IPS-18c (cell line): ENCODE data around the gene EGLN3.

Source experiments
- H3K4me3 ChIP-seq: 2 replicates; pipeline ENCODE4 v1.7.0; 2013; ENCODE audit warnings: low read depth, mild to moderate bottlenecking, low read length, moderate library complexity; ENCODE audit not compliant: insufficient read depth
- H3K9me3 ChIP-seq: one replicate; pipeline ENCODE4 v1.6.1; 2013; ENCODE audit warnings: mild to moderate bottlenecking, low read length, moderate library complexity; ENCODE audit not compliant: control insufficient read depth, insufficient read depth

Gene EGLN3

GRCh38 chr14:33946679-33947476, 4.0 kb downstream of the EGLN3 start:
- H3K9me3 ChIP-seq, result no peaks in the 10 kb centered on the region
- no peak overlapping the region for H3K4me3 ChIP-seq

- no peak overlapping the region for H3K4me3 ChIP-seq
- H3K9me3 ChIP-seq, result no peaks in the 10 kb centered on the region
Observed at GRCh38 chr14:33945210-33946088, 5.4 kb downstream of the EGLN3 start.

GRCh38 chr14:33943096-33943883, 7.6 kb downstream of the EGLN3 start:
- Histone ChIP-seq H3K9me3 (no peaks in the 10 kb centered on the region), H3K4me3 (no peak overlapping the region)

DNA sequence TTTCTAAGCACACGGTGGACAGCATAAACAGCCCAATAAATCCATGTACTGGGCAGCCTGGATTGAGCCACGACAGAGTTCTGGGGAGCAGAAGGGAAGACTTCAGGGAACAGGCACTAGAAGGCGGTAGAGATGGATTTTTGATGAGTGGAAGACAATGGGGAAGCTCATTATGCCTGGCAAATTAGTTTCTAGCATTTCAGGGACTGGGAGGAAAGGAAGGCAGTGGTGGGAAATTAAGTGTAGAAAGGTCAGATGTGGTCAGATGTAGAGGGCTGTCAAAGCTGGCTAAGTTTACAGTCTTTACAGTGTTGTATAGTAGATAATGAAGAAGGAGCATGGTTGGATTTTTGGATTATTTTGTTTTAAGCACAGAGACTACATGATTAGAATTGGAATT, 9.2 kb downstream of the EGLN3 start:
- H3K9me3 ChIP-seq, result no peaks in the 10 kb centered on the region

GRCh38 chr14:33940561-33941011, 10.3 kb downstream of the EGLN3 start:
- H3K9me3 ChIP-seq, result no peaks in the 10 kb centered on the region
- no peak overlapping the region for H3K4me3 ChIP-seq

More for the DNA sequence above, 9.2 kb downstream of the EGLN3 start:
- no peak overlapping the region for H3K4me3 ChIP-seq

DNA sequence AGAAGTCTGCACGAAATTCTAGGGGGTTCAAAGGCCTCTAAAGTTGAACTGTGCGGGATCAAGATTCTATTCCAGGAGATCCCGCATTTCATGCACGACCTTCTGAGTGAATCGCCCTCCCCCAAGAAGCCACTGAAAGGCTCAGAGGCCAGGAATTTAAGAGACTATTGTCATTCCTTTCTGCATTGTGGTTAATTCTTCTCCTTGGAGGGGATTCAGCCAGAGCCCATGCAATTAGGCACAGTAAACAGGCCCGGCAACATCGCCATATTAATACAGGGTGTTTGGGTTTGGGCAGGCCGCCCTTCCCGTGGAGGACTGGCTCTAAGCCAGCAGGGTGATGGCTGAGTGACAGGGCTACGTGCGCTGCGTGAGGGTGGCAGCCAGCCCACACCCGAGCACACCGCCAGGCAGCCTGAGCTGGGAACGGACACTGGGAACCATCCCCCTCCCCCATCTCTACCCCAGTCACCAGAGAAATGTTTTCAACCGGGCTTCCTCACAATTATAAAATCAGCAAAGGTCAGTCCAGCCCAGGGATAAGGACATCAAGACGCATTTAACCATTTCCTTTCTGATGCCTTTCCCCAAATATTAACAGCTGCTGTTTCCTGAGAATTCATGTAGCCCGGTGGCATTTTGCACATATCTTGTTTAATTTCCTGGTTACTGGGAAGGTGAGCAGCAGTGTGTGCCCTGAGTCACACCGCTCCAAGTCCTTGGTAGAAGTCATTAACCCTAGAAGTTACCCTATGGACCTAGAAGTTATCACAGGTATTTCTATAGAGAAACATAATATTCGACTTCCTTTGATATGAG, 12.5 kb downstream of the EGLN3 start:
- Histone ChIP-seq H3K9me3 (no peaks in the 10 kb centered on the region), H3K4me3 (no peak overlapping the region; the same call in 1 of the 2 replicates)

- H3K9me3 ChIP-seq, result no peaks in the 10 kb centered on the region
- no peak overlapping the region for H3K4me3 ChIP-seq
Observed at GRCh38 chr14:33936391-33936790, 14.5 kb downstream of the EGLN3 start.

- Histone ChIP-seq H3K4me3 (no peak overlapping the region), H3K9me3 (no peaks in the 10 kb centered on the region)
Observed at GRCh38 chr14:33934938-33935337, 15.9 kb downstream of the EGLN3 start.

DNA sequence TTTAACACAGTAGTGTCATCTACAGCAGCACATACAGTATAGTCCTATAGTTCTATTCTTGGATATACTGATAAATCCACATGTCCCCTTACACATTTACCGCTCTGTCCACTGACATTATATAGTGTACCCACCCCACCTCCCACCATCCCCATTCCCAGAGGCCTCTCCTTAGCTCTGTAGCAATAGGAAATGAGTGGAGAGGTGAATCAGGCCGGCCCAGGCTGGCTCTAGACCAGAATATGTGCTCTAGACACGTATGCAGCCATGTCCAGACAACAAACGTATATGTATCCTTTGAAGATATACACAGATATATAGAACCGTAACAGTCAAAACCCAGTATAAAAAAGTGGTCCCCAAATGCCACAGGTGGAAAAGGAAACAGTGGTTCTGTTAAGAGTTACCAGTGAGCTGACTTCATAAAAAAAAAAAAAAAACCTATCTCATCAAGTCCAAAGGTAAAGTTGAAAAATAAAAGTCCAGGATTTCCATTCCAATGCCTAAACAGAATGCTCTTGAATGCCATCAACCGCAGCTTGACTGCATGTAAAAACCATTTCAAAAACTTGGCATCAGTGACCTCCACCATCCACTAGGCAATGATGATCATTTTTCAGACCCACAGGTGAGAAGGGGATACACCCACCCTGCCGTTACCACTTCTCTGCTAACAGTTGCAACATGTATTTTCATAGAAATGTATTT, 16.7 kb downstream of the EGLN3 start:
- H3K9me3 ChIP-seq, result no peaks in the 10 kb centered on the region
- H3K4me3 ChIP-seq, result no peak overlapping the region

GRCh38 chr14:33933386-33933933, 17.4 kb downstream of the EGLN3 start:
- H3K9me3 ChIP-seq, result no peaks in the 10 kb centered on the region

GRCh38 chr14:33932576-33933345, 18.1 kb downstream of the EGLN3 start:
- no peaks in the 10 kb centered on the region for H3K9me3 ChIP-seq
- H3K4me3 ChIP-seq, result no peak overlapping the region

More at GRCh38 chr14:33933386-33933933, 17.4 kb downstream of the EGLN3 start:
- no peak overlapping the region for H3K4me3 ChIP-seq

- Histone ChIP-seq H3K9me3 (no peaks in the 10 kb centered on the region), H3K4me3 (no peak overlapping the region)
Observed at GRCh38 chr14:33932033-33932432, 18.8 kb downstream of the EGLN3 start.

- Histone ChIP-seq H3K9me3 (no peaks in the 10 kb centered on the region), H3K4me3 (no peak overlapping the region)
Observed at GRCh38 chr14:33931461-33931860, 19.4 kb downstream of the EGLN3 start.

DNA sequence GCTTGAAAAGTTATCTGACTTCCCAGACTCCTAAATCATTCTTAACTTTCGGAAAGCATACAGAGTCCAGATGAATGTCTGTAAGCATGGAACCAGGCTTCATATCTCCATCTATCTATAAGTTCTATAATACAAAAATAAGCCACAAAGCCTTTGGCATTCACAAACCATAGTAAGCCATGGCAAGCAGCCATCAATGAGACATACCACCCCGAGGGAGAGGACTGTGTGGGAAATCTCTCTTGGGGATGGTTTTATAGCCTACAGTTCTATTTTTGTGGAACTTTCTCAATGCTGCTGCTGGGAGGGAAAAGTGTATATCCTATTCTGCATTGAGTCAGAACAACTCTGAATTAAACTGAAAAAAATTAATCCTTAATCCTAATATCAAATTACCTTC, 20.4 kb downstream of the EGLN3 start:
- H3K9me3 ChIP-seq, result no peaks in the 10 kb centered on the region

GRCh38 chr14:33929799-33930408, 21.0 kb downstream of the EGLN3 start:
- H3K9me3 ChIP-seq, result no peaks in the 10 kb centered on the region
- H3K4me3 ChIP-seq, result no peak overlapping the region

More for the DNA sequence above, 20.4 kb downstream of the EGLN3 start:
- no peak overlapping the region for H3K4me3 ChIP-seq
